GM12878 (cell line): Measurements from ENCODE around the gene RAMP1. TPM values are rescaled to one million over a fixed set of nuclear protein-coding genes. Genes with fewer than 3 reads are reported as not detected.

Experiments
- ATAC-seq: fragments of 200-7000 bp; cut with Tn5 transposase; 3 replicates; pipeline ENCODE4 v1.9.1; 2020; ENCODE audit warnings: mild to moderate bottlenecking, moderate library complexity
- BruUV-seq: library from RNA; stranded (reverse); fragments of 400-500 nt; replicated peaks from 2 replicates; lab custom pipeline; 2021; lab: Mats Ljungman, UMichigan
- CTCF ChIA-PET: fragments of 300-600 bp; sonication (Branson Sonifier 250); formaldehyde crosslinking; extraction: SDS; loops from one replicate; lab custom pipeline; 2021; ENCODE audit warnings: inconsistent platforms; lab: Yijun Ruan, JAX
- POLR2A ChIA-PET: fragments of 350-600 bp; formaldehyde crosslinking; extraction: SDS; loops from one replicate; lab custom pipeline; 2021; ENCODE audit warnings: inconsistent platforms; lab: Charles Lee
- RAD21 ChIA-PET: fragments of 300-600 bp; sonication (Branson Sonifier 250); formaldehyde crosslinking; loops from one replicate; lab custom pipeline; 2023; ENCODE audit warnings: antibody characterized with exemption; ENCODE audit not compliant: unreplicated experiment; lab: Charles Lee
- SMC1A ChIA-PET: fragments of 300-600 bp; sonication (Branson Sonifier 250); formaldehyde crosslinking; loops from one replicate; lab custom pipeline; 2023; ENCODE audit not compliant: unreplicated experiment, uncharacterized antibody; lab: Charles Lee
- DNase-seq: peaks from one replicate; pipeline ENCODE4 v3.0.0-alpha.2; 2011; ENCODE audit warnings: low read depth, low spot score
- FAIRE-seq: peaks from 3 replicates; lab custom pipeline; 2011; peaks lifted over from hg19 to GRCh38; lab: Jason Lieb, UNC
- H2AFZ ChIP-seq: 2 replicates; pipeline ENCODE4 v1.6.0; 2011; ENCODE audit warnings: low read depth, low read length, control low read depth; ENCODE audit not compliant: control insufficient read depth
- H3K27ac ChIP-seq: 2 replicates; pipeline ENCODE4 v1.5.1; 2011; ENCODE audit warnings: control low read depth; ENCODE audit not compliant: control insufficient read depth, insufficient read depth
- H3K27me3 ChIP-seq, 2 experiments: replicated peaks in 1 of 2; 2 replicates each; pipeline versions ENCODE4 v1.6.0 to v1.6.1; 2011; ENCODE audit warnings: low read length in 1 of 2; ENCODE audit not compliant: control insufficient read depth in 2 of 2, insufficient read depth in 2 of 2
- H3K36me3 ChIP-seq, 2 experiments: 2 replicates each; pipeline ENCODE4 v1.5.1; 2011; ENCODE audit warnings: low read length in 1 of 2; ENCODE audit not compliant: control insufficient read depth in 2 of 2, insufficient read depth in 2 of 2
- H3K4me1 ChIP-seq: 2 replicates; pipeline ENCODE4 v1.6.1; 2011; ENCODE audit warnings: mild to moderate bottlenecking, low read length, moderate library complexity, mixed read lengths; ENCODE audit not compliant: control insufficient read depth, insufficient read depth
- H3K4me2 ChIP-seq: 2 replicates; pipeline ENCODE4 v1.6.0; 2011; ENCODE audit warnings: control low read depth; ENCODE audit not compliant: control insufficient read depth, insufficient read depth
- H3K4me3 ChIP-seq: fragments of 200-600 bp; sonication (generic); 2 replicates; pipeline ENCODE4 v1.5.1; 2016
- H3K79me2 ChIP-seq: 2 replicates; pipeline ENCODE4 v1.6.0; 2011; ENCODE audit warnings: low read length; ENCODE audit not compliant: control insufficient read depth, insufficient read depth
- H3K9ac ChIP-seq: 2 replicates; pipeline ENCODE4 v1.8.0; 2011; ENCODE audit warnings: low read length, control low read depth, mixed read lengths; ENCODE audit not compliant: control insufficient read depth, insufficient read depth
- H3K9me3 ChIP-seq: replicated peaks from 3 replicates; pipeline ENCODE4 v1.5.1; 2011; ENCODE audit warnings: mild to moderate bottlenecking, low read length; ENCODE audit not compliant: control insufficient read depth, insufficient read depth
- H4K20me1 ChIP-seq: 2 replicates; pipeline ENCODE4 v1.6.0; 2011; ENCODE audit not compliant: control insufficient read depth, insufficient read depth
- BRCA1 ChIP-seq: IDR thresholded peaks from 2 replicates; pipeline ENCODE4 v1.6.1; 2011; ENCODE audit warnings: low read depth, low read length, improper control_type of control experiment
- EED ChIP-seq: sonication (generic); IDR thresholded peaks from 2 replicates; pipeline ENCODE4 v1.6.1; 2016; ENCODE audit warnings: antibody characterized with exemption, low read depth
- EP300 ChIP-seq, 2 experiments: fragments of 150-350 bp in 1 of 2; IDR thresholded peaks; 2 replicates each; pipeline ENCODE4 v1.6.1; 2011 to 2012; ENCODE audit warnings: low read depth in 2 of 2, low read length in 2 of 2, borderline replicate concordance in 1 of 2, improper control_type of control experiment in 1 of 2, inconsistent platforms in 1 of 2; ENCODE audit not compliant: control insufficient read depth in 1 of 2
- GATAD2B ChIP-seq: fragments of 450-650 bp; conservative IDR thresholded peaks from 2 replicates; pipeline ENCODE4 v1.6.1; 2017; ENCODE audit warnings: low read depth, mild to moderate bottlenecking, moderate library complexity
- JUND ChIP-seq: IDR thresholded peaks from 2 replicates; pipeline ENCODE4 v1.6.1; 2012; ENCODE audit warnings: low read depth, mild to moderate bottlenecking, low read length, improper control_type of control experiment, moderate library complexity
- KDM1A ChIP-seq: fragments of 200-600 bp; sonication (generic); IDR thresholded peaks from 2 replicates; pipeline ENCODE4 v1.6.1; 2016; ENCODE audit warnings: borderline replicate concordance
- KLF5 ChIP-seq: fragments of 450-650 bp; IDR thresholded peaks from 2 replicates; pipeline ENCODE4 v1.6.1; 2014; ENCODE audit warnings: mild to moderate bottlenecking; ENCODE audit not compliant: partially characterized antibody
- NR2C2 ChIP-seq: IDR thresholded peaks from 2 replicates; pipeline ENCODE4 v1.6.1; 2011; ENCODE audit warnings: borderline replicate concordance, low read depth; ENCODE audit not compliant: control insufficient read depth, insufficient read length
- TCF7 ChIP-seq: IDR thresholded peaks from 2 replicates; pipeline ENCODE4 v1.6.1; 2014; ENCODE audit warnings: antibody characterized with exemption, borderline replicate concordance
- ZNF217 ChIP-seq: fragments of 450-650 bp; IDR thresholded peaks from 2 replicates; pipeline ENCODE4 v1.6.1; 2017; ENCODE audit warnings: antibody characterized with exemption, mild to moderate bottlenecking
- WGBS: methylation state at CpG from one replicate; pipeline ENCODE4 v1.1.6; 2016; ENCODE audit warnings: low lambda C conversion rate; ENCODE audit not compliant: insufficient replicate concordance, insufficient coverage; ENCODE audit errors: missing lambda C conversion rate; 5-methylcytosine and 5-hydroxymethylcytosine counted together
- in situ Hi-C: fragments of 300-500 bp; cut with MboI; formaldehyde crosslinking; loops from 9 replicates; pipeline ENCODE4 v1.14.3; 2018; ENCODE audit warnings: mixed read lengths
- intact Hi-C: fragments of 100-400 bp; cut with micrococcal nuclease; formaldehyde crosslinking; loops from one replicate; pipeline ENCODE4 v1.14.2; 2022; ENCODE audit not compliant: unreplicated experiment
- polyA plus RNA-seq, 11 experiments: library from polyadenylated mRNA; depleted of rRNA in 4 of 11; unstranded in 6 of 11; stranded (reverse) in 5 of 11; fragments of >200 nt; fragmentation: Nextera tagmentation in 4 of 11; fragmentation: Illumina TruSeq in 1 of 11; extraction: Ambion mirVana in 4 of 11; extraction: Trizol in 1 of 11; gene quantifications; 1 replicate in 1 of 11; 2 replicates in 10 of 11; pipeline versions ENCODE4 v1.2.1 to v1.2.3, GENCODE V29; 2011 to 2016; ENCODE audit warnings: inconsistent platforms in 2 of 11, missing spikeins in 2 of 11, low read depth in 1 of 11
- total RNA-seq, 4 experiments: library from RNA; depleted of rRNA in 3 of 4; stranded (reverse); fragments of >200 nt in 3 of 4; fragmentation: Illumina TruSeq in 1 of 4; extraction: Trizol in 1 of 4; gene quantifications; 2 replicates each; pipeline versions ENCODE4 v1.2.1 to v1.2.3, GENCODE V29; 2013 to 2021
- TF ChIP-seq, protein P1 (sequence below): fragments of 450-650 bp; IDR thresholded peaks from 2 replicates; pipeline ENCODE4 v1.6.1; 2017; ENCODE audit warnings: mild to moderate bottlenecking
- TF ChIP-seq, protein P2 (sequence below): IDR thresholded peaks from 2 replicates; pipeline ENCODE4 v1.6.1; 2012; ENCODE audit warnings: low read depth, low read length, improper control_type of control experiment
- TF ChIP-seq, protein P3 (sequence below): IDR thresholded peaks from 2 replicates; pipeline ENCODE4 v1.6.1; 2012; ENCODE audit warnings: mild to moderate bottlenecking, low read depth, low read length
- TF ChIP-seq, protein P4 (sequence below): fragments of 450-650 bp; IDR thresholded peaks from 2 replicates; pipeline ENCODE4 v1.6.1; 2014; ENCODE audit warnings: mild to moderate bottlenecking

Gene RAMP1
- total and polyA plus RNA-seq, 10 of the 15 experiments (the other 5 are each of a cell fraction or from before 2014, with no cell fraction given), result 0.11 to 0.19 (median 0.12) TPM; not detected in 7

DNA sequence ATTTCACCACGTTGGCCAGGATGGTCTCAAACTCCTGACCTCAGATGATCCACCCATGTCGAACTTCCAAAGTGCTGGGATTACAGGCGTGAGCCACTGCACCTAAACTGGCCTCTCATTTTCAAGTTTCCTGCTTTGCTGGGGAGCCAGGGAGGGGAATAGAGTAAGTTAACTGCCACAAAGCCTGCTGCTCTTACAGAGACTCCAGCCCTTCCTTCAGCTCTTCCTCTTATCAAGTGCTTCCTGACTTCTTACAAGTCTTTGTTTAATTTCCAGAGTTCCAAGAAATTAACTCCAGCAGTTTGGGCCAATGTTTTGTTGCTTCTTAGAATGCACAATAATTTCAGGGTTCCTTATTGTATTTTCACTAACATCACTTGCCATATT lies 83.1 kb downstream of the RAMP1 start:
- ChIA-PET CTCF (no interaction called here), SMC1A (interaction anchor here (1.2 kb wide), 1 partner anchor 165 kb away, joined by 3 read pairs; no protein-coding TSS in a partner anchor), POLR2A (no interaction called here), RAD21 (no interaction called here)
- H3K4me1 ChIP-seq, result no peaks in the 10 kb centered on the region
- no peak for FAIRE-seq
- WGBS, result 13% methylated on average over 3 of the region's 3 CpGs
- H3K79me2 ChIP-seq, result no peaks in the 10 kb centered on the region
- no peak overlapping the region for H3K27ac ChIP-seq
- intact Hi-C loops (no loop called here), in situ Hi-C loops (no loop called here)
- no peaks in the 10 kb centered on the region for H3K36me3 ChIP-seq
- BruUV-seq, result no TSS peak
- H3K9me3 ChIP-seq, result peaks cover 3% of the 10 kb centered on the region
- peaks cover 0 to 2% of the 10 kb centered on the region in 2 experiments; a peak in 1 of 4 replicates for H3K27me3 ChIP-seq
- H3K4me3 ChIP-seq, result no peak overlapping the region
- ATAC-seq, result no peak
- H3K9ac ChIP-seq, result no peak overlapping the region
- H4K20me1 ChIP-seq, result no peaks in the 10 kb centered on the region
- H2AFZ ChIP-seq, result no peak overlapping the region
- DNase-seq, result no peak
- no peak overlapping the region for H3K4me2 ChIP-seq
- TF ChIP-seq KDM1A, result no peak
- TF ChIP-seq KLF5, result no peak
- no peak for TF ChIP-seq JUND
- TF ChIP-seq, protein P1, sequence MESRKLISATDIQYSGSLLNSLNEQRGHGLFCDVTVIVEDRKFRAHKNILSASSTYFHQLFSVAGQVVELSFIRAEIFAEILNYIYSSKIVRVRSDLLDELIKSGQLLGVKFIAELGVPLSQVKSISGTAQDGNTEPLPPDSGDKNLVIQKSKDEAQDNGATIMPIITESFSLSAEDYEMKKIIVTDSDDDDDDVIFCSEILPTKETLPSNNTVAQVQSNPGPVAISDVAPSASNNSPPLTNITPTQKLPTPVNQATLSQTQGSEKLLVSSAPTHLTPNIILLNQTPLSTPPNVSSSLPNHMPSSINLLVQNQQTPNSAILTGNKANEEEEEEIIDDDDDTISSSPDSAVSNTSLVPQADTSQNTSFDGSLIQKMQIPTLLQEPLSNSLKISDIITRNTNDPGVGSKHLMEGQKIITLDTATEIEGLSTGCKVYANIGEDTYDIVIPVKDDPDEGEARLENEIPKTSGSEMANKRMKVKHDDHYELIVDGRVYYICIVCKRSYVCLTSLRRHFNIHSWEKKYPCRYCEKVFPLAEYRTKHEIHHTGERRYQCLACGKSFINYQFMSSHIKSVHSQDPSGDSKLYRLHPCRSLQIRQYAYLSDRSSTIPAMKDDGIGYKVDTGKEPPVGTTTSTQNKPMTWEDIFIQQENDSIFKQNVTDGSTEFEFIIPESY, result no peak
- no peak for TF ChIP-seq EED
- TF ChIP-seq, protein P2, sequence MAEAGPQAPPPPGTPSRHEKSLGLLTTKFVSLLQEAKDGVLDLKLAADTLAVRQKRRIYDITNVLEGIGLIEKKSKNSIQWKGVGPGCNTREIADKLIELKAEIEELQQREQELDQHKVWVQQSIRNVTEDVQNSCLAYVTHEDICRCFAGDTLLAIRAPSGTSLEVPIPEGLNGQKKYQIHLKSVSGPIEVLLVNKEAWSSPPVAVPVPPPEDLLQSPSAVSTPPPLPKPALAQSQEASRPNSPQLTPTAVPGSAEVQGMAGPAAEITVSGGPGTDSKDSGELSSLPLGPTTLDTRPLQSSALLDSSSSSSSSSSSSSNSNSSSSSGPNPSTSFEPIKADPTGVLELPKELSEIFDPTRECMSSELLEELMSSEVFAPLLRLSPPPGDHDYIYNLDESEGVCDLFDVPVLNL, result no peak
- no peak for TF ChIP-seq NR2C2
- no peak for TF ChIP-seq BRCA1
- no peak for TF ChIP-seq ZNF217
- TF ChIP-seq, protein P3, sequence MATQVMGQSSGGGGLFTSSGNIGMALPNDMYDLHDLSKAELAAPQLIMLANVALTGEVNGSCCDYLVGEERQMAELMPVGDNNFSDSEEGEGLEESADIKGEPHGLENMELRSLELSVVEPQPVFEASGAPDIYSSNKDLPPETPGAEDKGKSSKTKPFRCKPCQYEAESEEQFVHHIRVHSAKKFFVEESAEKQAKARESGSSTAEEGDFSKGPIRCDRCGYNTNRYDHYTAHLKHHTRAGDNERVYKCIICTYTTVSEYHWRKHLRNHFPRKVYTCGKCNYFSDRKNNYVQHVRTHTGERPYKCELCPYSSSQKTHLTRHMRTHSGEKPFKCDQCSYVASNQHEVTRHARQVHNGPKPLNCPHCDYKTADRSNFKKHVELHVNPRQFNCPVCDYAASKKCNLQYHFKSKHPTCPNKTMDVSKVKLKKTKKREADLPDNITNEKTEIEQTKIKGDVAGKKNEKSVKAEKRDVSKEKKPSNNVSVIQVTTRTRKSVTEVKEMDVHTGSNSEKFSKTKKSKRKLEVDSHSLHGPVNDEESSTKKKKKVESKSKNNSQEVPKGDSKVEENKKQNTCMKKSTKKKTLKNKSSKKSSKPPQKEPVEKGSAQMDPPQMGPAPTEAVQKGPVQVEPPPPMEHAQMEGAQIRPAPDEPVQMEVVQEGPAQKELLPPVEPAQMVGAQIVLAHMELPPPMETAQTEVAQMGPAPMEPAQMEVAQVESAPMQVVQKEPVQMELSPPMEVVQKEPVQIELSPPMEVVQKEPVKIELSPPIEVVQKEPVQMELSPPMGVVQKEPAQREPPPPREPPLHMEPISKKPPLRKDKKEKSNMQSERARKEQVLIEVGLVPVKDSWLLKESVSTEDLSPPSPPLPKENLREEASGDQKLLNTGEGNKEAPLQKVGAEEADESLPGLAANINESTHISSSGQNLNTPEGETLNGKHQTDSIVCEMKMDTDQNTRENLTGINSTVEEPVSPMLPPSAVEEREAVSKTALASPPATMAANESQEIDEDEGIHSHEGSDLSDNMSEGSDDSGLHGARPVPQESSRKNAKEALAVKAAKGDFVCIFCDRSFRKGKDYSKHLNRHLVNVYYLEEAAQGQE, result no peak
- TF ChIP-seq TCF7, result no peak
- TF ChIP-seq EP300 (IDR thresholded peaks at IDR 0.05; ENCODE audit: borderline replicate concordance in 1 of 2, control insufficient read depth in 1 of 2, low read depth in 2 of 2, low read length in 2 of 2), result no peak
- TF ChIP-seq, protein P4, sequence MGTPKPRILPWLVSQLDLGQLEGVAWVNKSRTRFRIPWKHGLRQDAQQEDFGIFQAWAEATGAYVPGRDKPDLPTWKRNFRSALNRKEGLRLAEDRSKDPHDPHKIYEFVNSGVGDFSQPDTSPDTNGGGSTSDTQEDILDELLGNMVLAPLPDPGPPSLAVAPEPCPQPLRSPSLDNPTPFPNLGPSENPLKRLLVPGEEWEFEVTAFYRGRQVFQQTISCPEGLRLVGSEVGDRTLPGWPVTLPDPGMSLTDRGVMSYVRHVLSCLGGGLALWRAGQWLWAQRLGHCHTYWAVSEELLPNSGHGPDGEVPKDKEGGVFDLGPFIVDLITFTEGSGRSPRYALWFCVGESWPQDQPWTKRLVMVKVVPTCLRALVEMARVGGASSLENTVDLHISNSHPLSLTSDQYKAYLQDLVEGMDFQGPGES, result no peak
- no peak for TF ChIP-seq GATAD2B
